ENCODE data around the gene PLCD3. TPM values are rescaled to one million over a fixed set of nuclear protein-coding genes. Genes with fewer than 3 reads are reported as not detected.

The PLCD3 gene
- polyA plus RNA-seq (2013, experiment 1 of 2), result 63.5 TPM
- polyA plus RNA-seq (2013, experiment 2 of 2), result 58.4 TPM

- peak within 1 kb of the TSS; percentile 92 for H3K4me2 ChIP-seq (ENCODE audit: low read length, poor library complexity, severe bottlenecking)
- H3K9me3 ChIP-seq (ENCODE audit: control insufficient read depth, low read length), result no peaks in the 10 kb centered on the region
- peak within 1 kb of the TSS; percentile 79 to 89 for H2BK12ac ChIP-seq (ENCODE audit: low read length in 2 of 2)
- peak within 1 kb of the TSS; percentile 92 for H4K8ac ChIP-seq (ENCODE audit: low read length)
- H3K14ac ChIP-seq (ENCODE audit: low read length in 2 of 2), result peak within 1 kb of the TSS in 1 of 2 experiments; percentile 97
- peaks cover 55% of the 10 kb centered on the region for H3K4me1 ChIP-seq (ENCODE audit: control insufficient read depth, insufficient read depth, low read depth, low read length)
- H3K4me3 ChIP-seq (ENCODE audit: insufficient read depth in 1 of 2, low read depth in 1 of 2, low read length in 2 of 2), result peak within 1 kb of the TSS; percentile 82 to 85
- H3K36me3 ChIP-seq (ENCODE audit: control insufficient read depth in 1 of 2, insufficient read depth in 2 of 2, low read depth in 1 of 2, low read length in 2 of 2), result peaks cover 0 to 11% of the 10 kb centered on the region in 2 experiments
- H3K18ac ChIP-seq (ENCODE audit: low read depth in 1 of 2, low read length in 2 of 2), result peak within 1 kb of the TSS; percentile 96 to 99
- peak within 1 kb of the TSS; percentile 67 to 88 for H3K23ac ChIP-seq (ENCODE audit: low read length in 2 of 2)
- H3K4ac ChIP-seq (ENCODE audit: low read depth in 1 of 2, low read length in 2 of 2), result peak within 1 kb of the TSS; percentile 68 to 91
- DNase-seq, result no peak
- H2BK15ac ChIP-seq (ENCODE audit: low read depth, poor library complexity, severe bottlenecking), result peak within 1 kb of the TSS; percentile 99
- H2BK5ac ChIP-seq (ENCODE audit: low read depth, low read length, poor library complexity, severe bottlenecking), result peak within 1 kb of the TSS; percentile 50
- no peaks in the 10 kb centered on the region for H3K27me3 ChIP-seq (ENCODE audit: control insufficient read depth in 1 of 2, insufficient read depth in 1 of 2, low read length in 2 of 2)
- H2AFZ ChIP-seq (ENCODE audit: low read depth, low read length), result peak within 1 kb of the TSS; percentile 81
- H3K27ac ChIP-seq (ENCODE audit: low read length, poor library complexity, severe bottlenecking), result peak within 1 kb of the TSS; percentile 93
- H3K9ac ChIP-seq (ENCODE audit: low read length), result peak within 1 kb of the TSS; percentile 93
- H3K79me1 ChIP-seq (replicated peaks; ENCODE audit: low read length, poor library complexity, severe bottlenecking), result peaks cover 22% of the 10 kb centered on the region
- H2AK5ac ChIP-seq (ENCODE audit: low read length, severe bottlenecking), result peak within 1 kb of the TSS; percentile 62
- peak within 1 kb of the TSS; percentile 87 for H2BK120ac ChIP-seq (ENCODE audit: low read depth, low read length)
- H4K91ac ChIP-seq (ENCODE audit: low read length), result peak within 1 kb of the TSS; percentile 91
- WGBS, result 0% methylated on average over 3 of the region's 36 CpGs
Observed at GRCh38 chr17:45132320-45132571, at the start of gene PLCD3. Gene PLCD3, minus strand, starts transcription at chr17:45132515. Its CDS starts 105 bp downstream, at chr17:45132410.

GRCh38 chr17:45177563-45177962, 45.2 kb upstream of the PLCD3 start:
- H2BK5ac ChIP-seq (ENCODE audit: low read depth, low read length, poor library complexity, severe bottlenecking), result no peak overlapping the region
- DNase-seq, result no peak
- no peaks in the 10 kb centered on the region for H3K27me3 ChIP-seq (ENCODE audit: control insufficient read depth in 1 of 2, insufficient read depth in 1 of 2, low read length in 2 of 2)
- no peak overlapping the region for H4K91ac ChIP-seq (ENCODE audit: low read length)
- no peak overlapping the region for H3K4me3 ChIP-seq (ENCODE audit: insufficient read depth in 1 of 2, low read depth in 1 of 2, low read length in 2 of 2)
- H2BK15ac ChIP-seq (ENCODE audit: low read depth, poor library complexity, severe bottlenecking), result peak overlapping the region; percentile 52
- H3K4ac ChIP-seq (ENCODE audit: low read depth in 1 of 2, low read length in 2 of 2), result no peak overlapping the region
- H3K4me1 ChIP-seq (ENCODE audit: control insufficient read depth, insufficient read depth, low read depth, low read length), result peaks cover 13% of the 10 kb centered on the region
- H3K79me1 ChIP-seq (replicated peaks; ENCODE audit: low read length, poor library complexity, severe bottlenecking), result no peaks in the 10 kb centered on the region
- H3K18ac ChIP-seq (ENCODE audit: low read depth in 1 of 2, low read length in 2 of 2), result peak overlapping the region in 1 of 2 experiments; percentile 22
- H3K23ac ChIP-seq (ENCODE audit: low read length in 2 of 2), result no peak overlapping the region
- no peak overlapping the region for H3K27ac ChIP-seq (ENCODE audit: low read length, poor library complexity, severe bottlenecking)
- peak overlapping the region; percentile 10 for H2AK5ac ChIP-seq (ENCODE audit: low read length, severe bottlenecking)
- no peak overlapping the region for H3K9ac ChIP-seq (ENCODE audit: low read length)
- H4K8ac ChIP-seq (ENCODE audit: low read length), result no peak overlapping the region
- H3K36me3 ChIP-seq (ENCODE audit: control insufficient read depth in 1 of 2, insufficient read depth in 2 of 2, low read depth in 1 of 2, low read length in 2 of 2), result no peaks in the 10 kb centered on the region
- H2BK120ac ChIP-seq (ENCODE audit: low read depth, low read length), result no peak overlapping the region
- H2AFZ ChIP-seq (ENCODE audit: low read depth, low read length), result no peak overlapping the region
- no peak overlapping the region for H2BK12ac ChIP-seq (ENCODE audit: low read length in 2 of 2)
- H3K9me3 ChIP-seq (ENCODE audit: control insufficient read depth, low read length), result no peaks in the 10 kb centered on the region
- H3K4me2 ChIP-seq (ENCODE audit: low read length, poor library complexity, severe bottlenecking), result no peak overlapping the region
- 94% methylated on average over 7 of the region's 7 CpGs for WGBS
- no peak overlapping the region for H3K14ac ChIP-seq (ENCODE audit: low read length in 2 of 2)

GRCh38 chr17:45175759-45176115, 43.4 kb upstream of the PLCD3 start:
- 87% methylated on average over 3 of the region's 3 CpGs for WGBS
- Histone ChIP-seq H3K9ac (ENCODE audit: low read length) (no peak overlapping the region), H2AK5ac (ENCODE audit: low read length, severe bottlenecking) (peak overlapping the region; percentile 93), H3K4me2 (ENCODE audit: low read length, poor library complexity, severe bottlenecking) (no peak overlapping the region), H2BK15ac (ENCODE audit: low read depth, poor library complexity, severe bottlenecking) (no peak overlapping the region), H4K91ac (ENCODE audit: low read length) (no peak overlapping the region), H3K4me1 (ENCODE audit: control insufficient read depth, insufficient read depth, low read depth, low read length) (peaks cover 29% of the 10 kb centered on the region), H4K8ac (ENCODE audit: low read length) (no peak overlapping the region), H2BK12ac (ENCODE audit: low read length in 2 of 2) (peak overlapping the region in 1 of 2 experiments; percentile 81), H3K4me3 (ENCODE audit: insufficient read depth in 1 of 2, low read depth in 1 of 2, low read length in 2 of 2) (no peak overlapping the region), H3K14ac (ENCODE audit: low read length in 2 of 2) (no peak overlapping the region), H3K4ac (ENCODE audit: low read depth in 1 of 2, low read length in 2 of 2) (no peak overlapping the region), H3K27ac (ENCODE audit: low read length, poor library complexity, severe bottlenecking) (no peak overlapping the region), H2AFZ (ENCODE audit: low read depth, low read length) (no peak overlapping the region), H3K36me3 (ENCODE audit: control insufficient read depth in 1 of 2, insufficient read depth in 2 of 2, low read depth in 1 of 2, low read length in 2 of 2) (no peaks in the 10 kb centered on the region), H2BK120ac (ENCODE audit: low read depth, low read length) (no peak overlapping the region), H3K79me1 (replicated peaks; ENCODE audit: low read length, poor library complexity, severe bottlenecking) (no peaks in the 10 kb centered on the region), H3K23ac (ENCODE audit: low read length in 2 of 2) (no peak overlapping the region), H2BK5ac (ENCODE audit: low read depth, low read length, poor library complexity, severe bottlenecking) (no peak overlapping the region), H3K27me3 (ENCODE audit: control insufficient read depth in 1 of 2, insufficient read depth in 1 of 2, low read length in 2 of 2) (no peaks in the 10 kb centered on the region), H3K9me3 (ENCODE audit: control insufficient read depth, low read length) (no peaks in the 10 kb centered on the region), H3K18ac (ENCODE audit: low read depth in 1 of 2, low read length in 2 of 2) (peak overlapping the region in 1 of 2 experiments; percentile 74)
- no peak for DNase-seq

- Histone ChIP-seq H4K91ac (ENCODE audit: low read length) (peak overlapping the region; percentile 85), H3K4me2 (ENCODE audit: low read length, poor library complexity, severe bottlenecking) (peak overlapping the region; percentile 61), H3K9me3 (ENCODE audit: control insufficient read depth, low read length) (no peaks in the 10 kb centered on the region), H2AFZ (ENCODE audit: low read depth, low read length) (peak overlapping the region; percentile 8), H2BK5ac (ENCODE audit: low read depth, low read length, poor library complexity, severe bottlenecking) (peak overlapping the region; percentile 88), H3K4ac (ENCODE audit: low read depth in 1 of 2, low read length in 2 of 2) (peak overlapping the region; percentile 17 to 78), H4K8ac (ENCODE audit: low read length) (peak overlapping the region; percentile 97), H3K14ac (ENCODE audit: low read length in 2 of 2) (no peak overlapping the region), H3K4me1 (ENCODE audit: control insufficient read depth, insufficient read depth, low read depth, low read length) (peaks cover 34% of the 10 kb centered on the region), H3K36me3 (ENCODE audit: control insufficient read depth in 1 of 2, insufficient read depth in 2 of 2, low read depth in 1 of 2, low read length in 2 of 2) (peaks cover 9 to 13% of the 10 kb centered on the region in 2 experiments), H3K4me3 (ENCODE audit: insufficient read depth in 1 of 2, low read depth in 1 of 2, low read length in 2 of 2) (peak overlapping the region in 1 of 2 experiments; percentile 79), H3K9ac (ENCODE audit: low read length) (peak overlapping the region; percentile 94), H3K18ac (ENCODE audit: low read depth in 1 of 2, low read length in 2 of 2) (peak overlapping the region; percentile 71 to 88), H2BK12ac (ENCODE audit: low read length in 2 of 2) (peak overlapping the region in 1 of 2 experiments; percentile 34), H3K27me3 (ENCODE audit: control insufficient read depth in 1 of 2, insufficient read depth in 1 of 2, low read length in 2 of 2) (no peaks in the 10 kb centered on the region), H3K23ac (ENCODE audit: low read length in 2 of 2) (no peak overlapping the region), H2AK5ac (ENCODE audit: low read length, severe bottlenecking) (peak overlapping the region; percentile 70), H3K27ac (ENCODE audit: low read length, poor library complexity, severe bottlenecking) (peak overlapping the region; percentile 93), H3K79me1 (replicated peaks; ENCODE audit: low read length, poor library complexity, severe bottlenecking) (no peaks in the 10 kb centered on the region), H2BK120ac (ENCODE audit: low read depth, low read length) (peak overlapping the region; percentile 69), H2BK15ac (ENCODE audit: low read depth, poor library complexity, severe bottlenecking) (peak overlapping the region; percentile 87)
- peak; percentile 20 for DNase-seq
- WGBS, result 56% methylated on average over 10 of the region's 10 CpGs
Observed at GRCh38 chr17:45172541-45173286, 40.4 kb upstream of the PLCD3 start.

Data from mesenchymal stem cell (in vitro differentiated cells and primary cell).